Heart right ventricle (tissue), 16 donors: Measurements from ENCODE around the gene PDLIM5. TPM values are rescaled to one million over a fixed set of nuclear protein-coding genes. Genes with fewer than 3 reads are reported as not detected.
A peak's percentile ranks its signal among the peaks of the same experiment; 100 is the strongest.
"Not testable (repeated sequence)": the region's sequence is repeated elsewhere in the genome, so short reads cannot be mapped to it uniquely, and the experiment has no call there.

Source experiments
- ATAC-seq, 8 donors: fragments of 200-7000 bp; cut with Tn5 transposase; one replicate each; pipeline ENCODE4 v1.9.1; 2020; ENCODE audit warnings: mild to moderate bottlenecking in 8 of 8, moderate library complexity in 8 of 8, moderate number of reproducible peaks in 1 of 8
- DNase-seq, 2 donors: peaks; one replicate each; pipeline ENCODE4 v3.0.0-alpha.2; 2020
- H3K27ac ChIP-seq, 10 donors: fragments of 200-600 bp; sonication (generic) in 2 of 10; one replicate each; pipeline versions ENCODE4 v1.5.0 to v1.8.0; 2020 to 2022; ENCODE audit warnings: mild to moderate bottlenecking in 3 of 10
- H3K27me3 ChIP-seq, 7 donors: fragments of 200-600 bp; one replicate each; pipeline ENCODE4 v1.8.0; 2021 to 2022; ENCODE audit warnings: mild to moderate bottlenecking in 2 of 7
- H3K36me3 ChIP-seq, 9 donors: fragments of 200-600 bp; sonication (generic) in 1 of 9; one replicate each; pipeline versions ENCODE4 v1.5.0 to v1.8.0; 2020 to 2022; ENCODE audit warnings: mild to moderate bottlenecking in 2 of 9
- H3K4me1 ChIP-seq, 9 donors: fragments of 200-600 bp; sonication (generic) in 1 of 9; one replicate each; pipeline versions ENCODE4 v1.5.0 to v1.8.0; 2020 to 2022; ENCODE audit warnings: mild to moderate bottlenecking in 4 of 9
- H3K4me3 ChIP-seq, 10 donors: fragments of 200-600 bp; sonication (generic) in 2 of 10; one replicate each; pipeline versions ENCODE4 v1.5.0 to v1.8.0; 2020 to 2022; ENCODE audit warnings: mild to moderate bottlenecking in 7 of 10, moderate library complexity in 2 of 10
- H3K9me3 ChIP-seq, 11 donors: fragments of 200-600 bp in 10 of 11; sonication (generic) in 2 of 11; one replicate each; pipeline versions ENCODE4 v1.5.0 to v1.8.0; 2013 to 2022; ENCODE audit warnings: mild to moderate bottlenecking in 2 of 11, control low read depth in 1 of 11, moderate library complexity in 1 of 11
- WGBS, 2 donors: extraction: QIAGEN DNeasy Blood & Tissue Kit; methylation state at CpG; one replicate each; pipeline ENCODE4 v1.1.7; 2013; ENCODE audit warnings: inconsistent platforms in 1 of 2; 5-methylcytosine and 5-hydroxymethylcytosine counted together
- intact Hi-C, 10 donors: fragments of 100-400 bp; cut with DNase I; formaldehyde crosslinking; loops; one replicate each; pipeline versions ENCODE4 v1.11.1 to v1.14.2; 2022
- polyA plus RNA-seq, 2 donors: library from polyadenylated mRNA; stranded (reverse); fragments of 200-250 nt; gene quantifications; one replicate each; pipeline ENCODE4 v1.2.3, GENCODE V29; 2013
- total RNA-seq, 10 donors: library from RNA; stranded (reverse); fragmentation: NEBNext Ultra II Directional in 3 of 10; extraction: Animal tissue kit (Norgen Biotek cat#: 25700) in 3 of 10; gene quantifications; one replicate each; pipeline versions ENCODE4 v1.2.1 to v1.2.4, GENCODE V29; 2021 to 2023
- TF ChIP-seq, protein P1 (sequence below), 9 donors: fragments of 200-600 bp; sonication (generic) in 2 of 9; IDR thresholded peaks; one replicate each; pipeline versions ENCODE4 v1.5.0 to v1.8.0; 2021 to 2022; ENCODE audit warnings: antibody characterized with exemption in 9 of 9, mild to moderate bottlenecking in 5 of 9, moderate library complexity in 1 of 9
- donor health status: Arrhythmogenic right ventricular cardiomyopathy.
- donor health status: ischemic (EF 13 %, LVEDD 7.1; RV severe dilation, severe dysfunction).
- donor health status: healthy with polysubstance abuse.
- donor health status: DM: no; HTN: yes; CAD: no.
- donor health status: DM: no; HTN: no; CAD: no.
- donor health status: ischemic (EF 25% LVEDD 6.9; RV normal size, moderate dysfunction).
- donor health status: ischemic (EF 25% LVEDD 5.7; RV mildly dilated, moderate dysfunction).
- donor health status: healthy.
- donor health status: DM: yes; HTN: yes; CAD: no.
- donor health status: Ischemic cardiomyopathy.
- donor health status: ischemic (EF 35%, LVEDD 5.7; RV mildly dilated, moderate dysfunction).
- donor health status: nonischemic (EF 11% LVEDD 7.7; RV severe dilation, severe dysfunction).
- donor health status: DM: yes; HTN: yes; CAD: no.
- donor health status: PGD.
- donor health status: ischemic (EF 29% LVEDD 5.4; RV normal size, mild dysfunction).
- donor health status: nonischemic (EF 23%, LVEDD 6.1; RV moderate dilation, normal function).

The PDLIM5 gene
- total and polyA plus RNA-seq, 12 donors, result 221 to 1,549 (median 1,269) TPM

DNA sequence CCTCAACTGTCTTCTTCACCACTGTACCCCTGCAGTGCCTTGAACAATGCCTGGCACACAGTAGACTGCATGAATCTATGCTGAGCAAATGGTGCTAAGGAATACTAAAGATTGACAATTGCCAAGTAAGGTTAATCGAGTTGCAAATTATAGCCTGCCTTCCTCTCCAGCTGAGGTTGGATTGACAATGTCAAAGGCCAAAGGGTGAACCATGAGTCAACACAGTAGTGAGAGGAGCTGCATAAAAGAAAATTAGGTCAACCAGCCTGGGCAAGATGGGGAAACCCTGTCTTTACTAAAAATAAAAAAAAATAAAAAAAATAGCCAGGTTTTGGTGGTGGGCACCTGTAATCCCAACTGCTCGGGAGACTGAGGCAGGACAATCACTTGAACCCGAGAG is 208.9 kb downstream of the PDLIM5 start:
- Histone ChIP-seq H3K4me3 (no peak overlapping the region), H3K4me1 (no peaks in the 10 kb centered on the region), H3K36me3 (peaks cover 0 to 96% (median 46%) of the 10 kb centered on the region in 9 donors), H3K27ac (no peak overlapping the region), H3K27me3 (no peaks in the 10 kb centered on the region), H3K9me3 (no peaks in the 10 kb centered on the region)
- 68 to 70% methylated on average over 3 of the region's 3 CpGs for WGBS, 2 donors
- intact Hi-C loops, result no loop called here
- ATAC-seq (peak in 2 of 8 donors; percentile 5 to 29), DNase-seq (no peak)
- TF ChIP-seq, protein P1, sequence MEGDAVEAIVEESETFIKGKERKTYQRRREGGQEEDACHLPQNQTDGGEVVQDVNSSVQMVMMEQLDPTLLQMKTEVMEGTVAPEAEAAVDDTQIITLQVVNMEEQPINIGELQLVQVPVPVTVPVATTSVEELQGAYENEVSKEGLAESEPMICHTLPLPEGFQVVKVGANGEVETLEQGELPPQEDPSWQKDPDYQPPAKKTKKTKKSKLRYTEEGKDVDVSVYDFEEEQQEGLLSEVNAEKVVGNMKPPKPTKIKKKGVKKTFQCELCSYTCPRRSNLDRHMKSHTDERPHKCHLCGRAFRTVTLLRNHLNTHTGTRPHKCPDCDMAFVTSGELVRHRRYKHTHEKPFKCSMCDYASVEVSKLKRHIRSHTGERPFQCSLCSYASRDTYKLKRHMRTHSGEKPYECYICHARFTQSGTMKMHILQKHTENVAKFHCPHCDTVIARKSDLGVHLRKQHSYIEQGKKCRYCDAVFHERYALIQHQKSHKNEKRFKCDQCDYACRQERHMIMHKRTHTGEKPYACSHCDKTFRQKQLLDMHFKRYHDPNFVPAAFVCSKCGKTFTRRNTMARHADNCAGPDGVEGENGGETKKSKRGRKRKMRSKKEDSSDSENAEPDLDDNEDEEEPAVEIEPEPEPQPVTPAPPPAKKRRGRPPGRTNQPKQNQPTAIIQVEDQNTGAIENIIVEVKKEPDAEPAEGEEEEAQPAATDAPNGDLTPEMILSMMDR (IDR thresholded peaks at IDR 0.05), result no peak

DNA sequence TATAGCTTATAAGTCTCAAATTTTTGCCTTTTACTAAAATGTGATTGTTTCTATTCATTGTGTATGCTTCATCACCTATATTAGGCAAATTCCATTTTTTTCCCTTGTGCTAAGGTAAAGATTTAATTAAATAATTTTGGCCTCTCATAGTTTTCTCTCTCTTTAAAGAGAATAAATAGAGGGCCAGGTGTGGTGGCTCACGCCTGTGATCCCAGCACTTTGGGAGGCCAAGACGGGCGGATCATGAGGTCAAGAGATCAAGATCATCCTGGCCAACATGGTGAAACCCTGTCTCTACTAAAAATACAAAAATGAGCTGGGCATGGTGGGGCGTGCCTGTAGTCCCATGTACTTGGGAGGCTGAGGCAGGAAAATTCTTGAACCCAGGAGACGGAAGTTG is 213.3 kb downstream of the PDLIM5 start:
- intact Hi-C loops, H3K4me3 ChIP-seq, H3K27ac ChIP-seq, H3K27me3 ChIP-seq, DNase-seq, H3K4me1 ChIP-seq, ATAC-seq, H3K9me3 ChIP-seq: not testable (repeated sequence)
- H3K36me3 ChIP-seq, result peaks cover 0 to 92% (median 22%) of the 10 kb centered on the region in 9 donors
- WGBS, 2 donors, result 95 to 97% methylated on average over 5 of the region's 5 CpGs

DNA sequence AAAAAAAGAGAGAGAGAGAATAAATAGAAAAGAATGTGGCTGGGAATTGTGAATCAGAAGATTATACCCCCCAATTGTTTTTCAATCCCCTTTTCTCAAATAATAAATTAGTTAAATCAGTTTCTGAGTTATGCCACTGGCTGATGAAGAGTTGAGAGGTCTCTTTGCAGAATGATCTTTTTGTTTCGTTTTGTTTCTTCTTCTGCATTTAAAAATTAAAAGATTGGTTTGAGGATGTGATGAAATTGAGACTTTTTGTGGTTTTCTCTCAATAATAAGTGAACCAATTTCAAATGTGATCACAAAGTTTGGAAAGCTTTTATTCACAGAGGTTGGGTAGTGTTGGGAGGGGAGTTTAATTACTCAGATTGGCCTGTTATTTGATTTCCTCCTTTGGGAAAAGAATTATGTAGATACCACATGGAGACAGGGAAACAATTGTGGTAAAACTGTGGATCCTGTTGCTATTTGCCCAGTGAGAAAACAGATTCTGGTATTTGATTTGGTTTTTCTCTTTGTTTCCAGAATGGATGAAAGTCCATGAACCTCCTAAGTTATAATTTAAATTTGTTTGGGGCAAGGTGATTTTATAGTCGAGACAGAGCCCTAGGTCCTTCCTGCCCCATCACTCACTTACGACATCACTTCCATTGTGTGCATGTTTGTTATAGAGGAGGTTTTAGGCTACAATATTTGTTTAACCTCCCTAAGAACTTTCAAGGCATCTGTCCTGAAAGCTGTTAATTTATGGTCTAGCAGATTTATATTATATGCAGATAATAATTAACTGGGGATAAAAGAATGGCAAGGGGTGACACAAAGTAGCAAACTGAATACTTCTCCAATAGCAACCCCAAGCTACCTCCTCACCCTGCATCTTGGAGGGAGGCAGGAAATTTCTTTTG is 214.0 kb downstream of the PDLIM5 start:
- Histone ChIP-seq H3K27ac (no peak overlapping the region), H3K27me3 (no peaks in the 10 kb centered on the region), H3K4me1 (peaks cover 0 to 5% (median 0%) of the 10 kb centered on the region in 9 donors), H3K4me3 (no peak overlapping the region), H3K36me3 (peaks cover 0 to 85% (median 16%) of the 10 kb centered on the region in 9 donors), H3K9me3 (no peaks in the 10 kb centered on the region)
- 77 to 80% methylated on average over 3 of the region's 3 CpGs for WGBS, 2 donors
- DNase-seq, result no peak
- ATAC-seq, result no peak
- intact Hi-C loops, result no loop called here
- TF ChIP-seq, protein P1 (IDR thresholded peaks at IDR 0.05), result no peak

DNA sequence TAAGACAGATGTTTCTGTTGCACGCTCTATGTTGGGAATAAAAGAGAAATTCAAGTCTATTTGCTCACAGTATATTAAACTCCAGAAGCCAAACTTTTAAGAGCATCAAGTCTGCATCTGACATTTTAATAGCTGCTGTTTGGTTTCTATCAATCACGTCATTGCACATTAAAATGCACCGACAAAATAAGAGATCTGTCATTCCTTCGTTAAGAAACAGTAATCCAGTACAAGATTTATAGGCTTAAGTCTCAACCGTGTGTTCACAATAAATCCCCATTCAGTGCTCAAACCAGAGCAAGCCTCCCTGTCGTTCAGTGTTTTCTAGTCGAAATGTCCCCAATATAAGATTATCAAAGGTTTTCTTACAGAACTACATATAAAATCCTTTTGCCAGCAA is 217.0 kb downstream of the PDLIM5 start:
- WGBS, 2 donors, result 87 to 93% methylated on average over 7 of the region's 7 CpGs
- H3K9me3 ChIP-seq, result no peaks in the 10 kb centered on the region
- H3K4me3 ChIP-seq, result no peak overlapping the region
- H3K36me3 ChIP-seq, result peaks cover 0 to 56% (median 9%) of the 10 kb centered on the region in 9 donors
- H3K27me3 ChIP-seq, result no peaks in the 10 kb centered on the region
- DNase-seq, result no peak
- TF ChIP-seq, protein P1 (IDR thresholded peaks at IDR 0.05), result no peak
- peaks cover 0 to 5% (median 0%) of the 10 kb centered on the region in 9 donors for H3K4me1 ChIP-seq
- intact Hi-C loops, result no loop called here
- no peak overlapping the region for H3K27ac ChIP-seq
- ATAC-seq, result no peak
